ENCODE measurements around the gene HDAC9.

The HDAC9 gene

GRCh38 chr7:18824157-18824556, 328.6 kb downstream of the HDAC9 start:
- no peak for ATAC-seq
- TF ChIP-seq PATZ1 (CRISPR knock-in tag; IDR thresholded peaks at IDR 0.05; ENCODE audit: borderline replicate concordance), result no peak
- no peak for TF ChIP-seq ZC3H10 (CRISPR knock-in tag; IDR thresholded peaks at IDR 0.05)
- no peak for TF ChIP-seq CREB5 (CRISPR knock-in tag; IDR thresholded peaks at IDR 0.05; ENCODE audit: low read depth)
- no peak for TF ChIP-seq ZFP30 (CRISPR knock-in tag; IDR thresholded peaks at IDR 0.05)
- TF ChIP-seq GLIS3 (CRISPR knock-in tag; IDR thresholded peaks at IDR 0.05), result no peak
- TF ChIP-seq, protein P1, sequence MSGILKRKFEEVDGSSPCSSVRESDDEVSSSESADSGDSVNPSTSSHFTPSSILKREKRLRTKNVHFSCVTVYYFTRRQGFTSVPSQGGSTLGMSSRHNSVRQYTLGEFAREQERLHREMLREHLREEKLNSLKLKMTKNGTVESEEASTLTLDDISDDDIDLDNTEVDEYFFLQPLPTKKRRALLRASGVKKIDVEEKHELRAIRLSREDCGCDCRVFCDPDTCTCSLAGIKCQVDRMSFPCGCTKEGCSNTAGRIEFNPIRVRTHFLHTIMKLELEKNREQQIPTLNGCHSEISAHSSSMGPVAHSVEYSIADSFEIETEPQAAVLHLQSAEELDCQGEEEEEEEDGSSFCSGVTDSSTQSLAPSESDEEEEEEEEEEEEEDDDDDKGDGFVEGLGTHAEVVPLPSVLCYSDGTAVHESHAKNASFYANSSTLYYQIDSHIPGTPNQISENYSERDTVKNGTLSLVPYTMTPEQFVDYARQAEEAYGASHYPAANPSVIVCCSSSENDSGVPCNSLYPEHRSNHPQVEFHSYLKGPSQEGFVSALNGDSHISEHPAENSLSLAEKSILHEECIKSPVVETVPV (CRISPR knock-in tag; IDR thresholded peaks at IDR 0.05), result no peak
- TF ChIP-seq TOX (CRISPR knock-in tag; IDR thresholded peaks at IDR 0.05; ENCODE audit: borderline replicate concordance), result no peak
- TF ChIP-seq ISL1 (CRISPR knock-in tag; IDR thresholded peaks at IDR 0.05), result no peak
- no peak for TF ChIP-seq RARB (CRISPR knock-in tag; IDR thresholded peaks at IDR 0.05)
- TF ChIP-seq OSR1 (CRISPR knock-in tag; IDR thresholded peaks at IDR 0.05), result no peak

DNA sequence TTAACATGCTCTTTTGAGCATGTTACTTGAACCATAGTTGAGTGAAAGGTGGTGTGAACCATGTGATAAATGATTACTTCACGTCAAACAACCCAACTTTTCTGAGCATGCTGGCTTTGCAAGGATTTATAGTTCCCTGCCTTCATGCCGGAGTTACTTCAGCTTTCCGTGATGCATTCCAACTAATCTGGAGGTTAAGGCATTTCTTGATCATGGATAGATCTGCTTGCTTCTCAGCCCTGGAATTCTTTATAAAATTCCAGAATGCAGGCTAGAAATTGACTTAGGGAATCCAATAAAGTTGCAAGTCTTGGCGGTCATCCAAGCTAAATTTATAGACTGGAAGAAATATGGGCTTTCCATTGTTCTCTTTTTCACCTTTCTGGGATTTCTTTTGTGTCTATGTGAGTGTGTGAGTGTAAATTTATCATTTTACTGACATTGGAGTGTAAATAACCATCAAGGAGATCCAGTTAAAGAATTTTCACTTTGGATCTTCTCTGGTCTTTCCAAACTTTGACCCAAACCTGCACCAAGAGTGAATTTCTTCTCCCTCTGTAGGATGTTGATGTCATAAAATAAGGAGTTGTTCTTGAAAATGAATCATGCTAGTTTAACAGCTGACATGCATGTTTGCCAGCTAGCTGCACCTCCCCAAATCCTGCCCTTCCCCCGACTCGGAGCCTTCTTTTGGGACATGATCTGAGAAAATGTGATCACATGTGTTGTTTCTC, 332.9 kb downstream of the HDAC9 start:
- peak; percentile 4 for ATAC-seq
- no peak for TF ChIP-seq SNAI2 (CRISPR knock-in tag; IDR thresholded peaks at IDR 0.05)
- TF ChIP-seq CSDC2 (CRISPR knock-in tag; IDR thresholded peaks at IDR 0.05), result no peak
- TF ChIP-seq ZNF565 (CRISPR knock-in tag; conservative IDR thresholded peaks at IDR 0.05; ENCODE audit: low read depth), result peak; percentile 53; the same call in 1 of the 2 replicates
- peak; percentile 13; the same call in 1 of the 2 replicates for TF ChIP-seq GLIS3 (CRISPR knock-in tag; IDR thresholded peaks at IDR 0.05)
- 0 out of 2 replicates have a peak, but pooled peaks have one; percentile 23 for TF ChIP-seq ZC3H10 (CRISPR knock-in tag; IDR thresholded peaks at IDR 0.05)
- 0 out of 2 replicates have a peak, but pooled peaks have one; percentile 12 for TF ChIP-seq TOX (CRISPR knock-in tag; IDR thresholded peaks at IDR 0.05; ENCODE audit: borderline replicate concordance)
- no peak for TF ChIP-seq PPARA (CRISPR knock-in tag; IDR thresholded peaks at IDR 0.05; ENCODE audit: borderline replicate concordance)
- no peak for TF ChIP-seq ZFP30 (CRISPR knock-in tag; IDR thresholded peaks at IDR 0.05)
- no peak for TF ChIP-seq BACH2 (CRISPR knock-in tag; IDR thresholded peaks at IDR 0.05; ENCODE audit: borderline replicate concordance)
- TF ChIP-seq ISL1 (CRISPR knock-in tag; IDR thresholded peaks at IDR 0.05), result peak; percentile 77; the same call in 1 of the 2 replicates
- no peak for TF ChIP-seq ZNF70 (CRISPR knock-in tag; IDR thresholded peaks at IDR 0.05)
- no peak for TF ChIP-seq ARNTL (CRISPR knock-in tag; IDR thresholded peaks at IDR 0.05; ENCODE audit: borderline replicate concordance, low read depth)
- TF ChIP-seq CREB5 (CRISPR knock-in tag; IDR thresholded peaks at IDR 0.05; ENCODE audit: low read depth), result 0 out of 2 replicates have a peak, but pooled peaks have one; percentile 6
- TF ChIP-seq, protein P2, sequence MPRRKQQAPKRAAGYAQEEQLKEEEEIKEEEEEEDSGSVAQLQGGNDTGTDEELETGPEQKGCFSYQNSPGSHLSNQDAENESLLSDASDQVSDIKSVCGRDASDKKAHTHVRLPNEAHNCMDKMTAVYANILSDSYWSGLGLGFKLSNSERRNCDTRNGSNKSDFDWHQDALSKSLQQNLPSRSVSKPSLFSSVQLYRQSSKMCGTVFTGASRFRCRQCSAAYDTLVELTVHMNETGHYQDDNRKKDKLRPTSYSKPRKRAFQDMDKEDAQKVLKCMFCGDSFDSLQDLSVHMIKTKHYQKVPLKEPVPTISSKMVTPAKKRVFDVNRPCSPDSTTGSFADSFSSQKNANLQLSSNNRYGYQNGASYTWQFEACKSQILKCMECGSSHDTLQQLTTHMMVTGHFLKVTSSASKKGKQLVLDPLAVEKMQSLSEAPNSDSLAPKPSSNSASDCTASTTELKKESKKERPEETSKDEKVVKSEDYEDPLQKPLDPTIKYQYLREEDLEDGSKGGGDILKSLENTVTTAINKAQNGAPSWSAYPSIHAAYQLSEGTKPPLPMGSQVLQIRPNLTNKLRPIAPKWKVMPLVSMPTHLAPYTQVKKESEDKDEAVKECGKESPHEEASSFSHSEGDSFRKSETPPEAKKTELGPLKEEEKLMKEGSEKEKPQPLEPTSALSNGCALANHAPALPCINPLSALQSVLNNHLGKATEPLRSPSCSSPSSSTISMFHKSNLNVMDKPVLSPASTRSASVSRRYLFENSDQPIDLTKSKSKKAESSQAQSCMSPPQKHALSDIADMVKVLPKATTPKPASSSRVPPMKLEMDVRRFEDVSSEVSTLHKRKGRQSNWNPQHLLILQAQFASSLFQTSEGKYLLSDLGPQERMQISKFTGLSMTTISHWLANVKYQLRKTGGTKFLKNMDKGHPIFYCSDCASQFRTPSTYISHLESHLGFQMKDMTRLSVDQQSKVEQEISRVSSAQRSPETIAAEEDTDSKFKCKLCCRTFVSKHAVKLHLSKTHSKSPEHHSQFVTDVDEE (CRISPR knock-in tag; IDR thresholded peaks at IDR 0.05), result no peak
- TF ChIP-seq OSR1 (CRISPR knock-in tag; IDR thresholded peaks at IDR 0.05), result no peak
- TF ChIP-seq, protein P3, sequence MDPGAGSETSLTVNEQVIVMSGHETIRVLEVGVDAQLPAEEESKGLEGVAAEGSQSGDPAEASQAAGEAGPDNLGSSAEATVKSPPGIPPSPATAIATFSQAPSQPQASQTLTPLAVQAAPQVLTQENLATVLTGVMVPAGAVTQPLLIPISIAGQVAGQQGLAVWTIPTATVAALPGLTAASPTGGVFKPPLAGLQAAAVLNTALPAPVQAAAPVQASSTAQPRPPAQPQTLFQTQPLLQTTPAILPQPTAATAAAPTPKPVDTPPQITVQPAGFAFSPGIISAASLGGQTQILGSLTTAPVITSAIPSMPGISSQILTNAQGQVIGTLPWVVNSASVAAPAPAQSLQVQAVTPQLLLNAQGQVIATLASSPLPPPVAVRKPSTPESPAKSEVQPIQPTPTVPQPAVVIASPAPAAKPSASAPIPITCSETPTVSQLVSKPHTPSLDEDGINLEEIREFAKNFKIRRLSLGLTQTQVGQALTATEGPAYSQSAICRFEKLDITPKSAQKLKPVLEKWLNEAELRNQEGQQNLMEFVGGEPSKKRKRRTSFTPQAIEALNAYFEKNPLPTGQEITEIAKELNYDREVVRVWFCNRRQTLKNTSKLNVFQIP (CRISPR knock-in tag; IDR thresholded peaks at IDR 0.05; ENCODE audit: borderline replicate concordance, low read depth), result no peak

All from SK-N-SH treated with all-trans-retinoic acid at 6 μM for 48 hours (cell line).